Panc1 (cell line): ENCODE results near the gene CLDN4.

Experiments
- POLR2AphosphoS5 ChIP-seq: IDR thresholded peaks from 2 replicates; pipeline ENCODE4 v1.6.1; 2012; ENCODE audit warnings: mild to moderate bottlenecking, low read depth, low read length, moderate library complexity
- TF ChIP-seq, protein P1 (sequence below): fragments of 450-650 bp; IDR thresholded peaks from 2 replicates; pipeline ENCODE4 v1.5.1; 2017; ENCODE audit warnings: mild to moderate bottlenecking
- TF ChIP-seq, protein P2 (sequence below), 2 experiments: IDR thresholded peaks; 2 replicates each; pipeline ENCODE4 v1.6.1; 2011 to 2012; ENCODE audit warnings: low read depth in 2 of 2, control low read depth in 1 of 2, low read length in 1 of 2, mild to moderate bottlenecking in 1 of 2, moderate library complexity in 1 of 2; ENCODE audit not compliant: insufficient read depth in 1 of 2

DNA sequence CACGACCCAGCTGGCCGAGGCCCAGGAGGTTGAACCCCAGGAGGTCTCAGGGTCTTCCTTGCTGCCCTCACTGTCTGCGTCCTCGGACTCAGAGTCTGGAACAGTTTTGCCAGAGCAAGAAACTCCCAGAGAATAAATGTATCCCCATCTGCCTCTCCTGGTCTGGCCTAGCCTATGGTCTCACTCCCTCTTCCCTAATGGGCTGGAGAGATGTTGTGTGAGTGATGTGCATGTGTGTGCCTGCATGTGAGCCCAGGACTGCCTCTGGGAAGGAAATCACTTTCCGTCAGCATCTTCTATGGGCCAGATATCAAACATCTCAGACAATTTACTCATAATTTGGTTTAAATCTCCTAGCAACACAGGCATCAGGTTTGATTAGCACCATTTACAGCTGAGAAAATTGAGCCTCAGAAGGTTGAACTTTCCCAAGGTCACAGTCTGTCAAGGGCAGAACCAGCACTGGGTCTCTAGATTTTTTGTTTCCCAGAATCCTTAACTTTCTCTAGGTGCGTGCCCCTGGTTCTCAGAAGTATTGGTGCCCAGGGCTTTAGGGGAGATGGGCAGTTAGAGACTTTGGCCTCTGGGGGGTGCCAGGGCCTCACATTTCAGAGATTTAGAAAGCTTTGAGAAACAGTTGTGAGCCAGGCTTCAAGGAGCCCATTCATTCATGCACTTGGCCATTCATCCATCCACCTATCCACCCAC, 35.1 kb downstream of the CLDN4 start:
- TF ChIP-seq, protein P1, sequence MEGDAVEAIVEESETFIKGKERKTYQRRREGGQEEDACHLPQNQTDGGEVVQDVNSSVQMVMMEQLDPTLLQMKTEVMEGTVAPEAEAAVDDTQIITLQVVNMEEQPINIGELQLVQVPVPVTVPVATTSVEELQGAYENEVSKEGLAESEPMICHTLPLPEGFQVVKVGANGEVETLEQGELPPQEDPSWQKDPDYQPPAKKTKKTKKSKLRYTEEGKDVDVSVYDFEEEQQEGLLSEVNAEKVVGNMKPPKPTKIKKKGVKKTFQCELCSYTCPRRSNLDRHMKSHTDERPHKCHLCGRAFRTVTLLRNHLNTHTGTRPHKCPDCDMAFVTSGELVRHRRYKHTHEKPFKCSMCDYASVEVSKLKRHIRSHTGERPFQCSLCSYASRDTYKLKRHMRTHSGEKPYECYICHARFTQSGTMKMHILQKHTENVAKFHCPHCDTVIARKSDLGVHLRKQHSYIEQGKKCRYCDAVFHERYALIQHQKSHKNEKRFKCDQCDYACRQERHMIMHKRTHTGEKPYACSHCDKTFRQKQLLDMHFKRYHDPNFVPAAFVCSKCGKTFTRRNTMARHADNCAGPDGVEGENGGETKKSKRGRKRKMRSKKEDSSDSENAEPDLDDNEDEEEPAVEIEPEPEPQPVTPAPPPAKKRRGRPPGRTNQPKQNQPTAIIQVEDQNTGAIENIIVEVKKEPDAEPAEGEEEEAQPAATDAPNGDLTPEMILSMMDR: no peak; the same call in 1 of the 2 replicates
- TF ChIP-seq, protein P2, sequence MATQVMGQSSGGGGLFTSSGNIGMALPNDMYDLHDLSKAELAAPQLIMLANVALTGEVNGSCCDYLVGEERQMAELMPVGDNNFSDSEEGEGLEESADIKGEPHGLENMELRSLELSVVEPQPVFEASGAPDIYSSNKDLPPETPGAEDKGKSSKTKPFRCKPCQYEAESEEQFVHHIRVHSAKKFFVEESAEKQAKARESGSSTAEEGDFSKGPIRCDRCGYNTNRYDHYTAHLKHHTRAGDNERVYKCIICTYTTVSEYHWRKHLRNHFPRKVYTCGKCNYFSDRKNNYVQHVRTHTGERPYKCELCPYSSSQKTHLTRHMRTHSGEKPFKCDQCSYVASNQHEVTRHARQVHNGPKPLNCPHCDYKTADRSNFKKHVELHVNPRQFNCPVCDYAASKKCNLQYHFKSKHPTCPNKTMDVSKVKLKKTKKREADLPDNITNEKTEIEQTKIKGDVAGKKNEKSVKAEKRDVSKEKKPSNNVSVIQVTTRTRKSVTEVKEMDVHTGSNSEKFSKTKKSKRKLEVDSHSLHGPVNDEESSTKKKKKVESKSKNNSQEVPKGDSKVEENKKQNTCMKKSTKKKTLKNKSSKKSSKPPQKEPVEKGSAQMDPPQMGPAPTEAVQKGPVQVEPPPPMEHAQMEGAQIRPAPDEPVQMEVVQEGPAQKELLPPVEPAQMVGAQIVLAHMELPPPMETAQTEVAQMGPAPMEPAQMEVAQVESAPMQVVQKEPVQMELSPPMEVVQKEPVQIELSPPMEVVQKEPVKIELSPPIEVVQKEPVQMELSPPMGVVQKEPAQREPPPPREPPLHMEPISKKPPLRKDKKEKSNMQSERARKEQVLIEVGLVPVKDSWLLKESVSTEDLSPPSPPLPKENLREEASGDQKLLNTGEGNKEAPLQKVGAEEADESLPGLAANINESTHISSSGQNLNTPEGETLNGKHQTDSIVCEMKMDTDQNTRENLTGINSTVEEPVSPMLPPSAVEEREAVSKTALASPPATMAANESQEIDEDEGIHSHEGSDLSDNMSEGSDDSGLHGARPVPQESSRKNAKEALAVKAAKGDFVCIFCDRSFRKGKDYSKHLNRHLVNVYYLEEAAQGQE (IDR thresholded peaks at IDR 0.05; ENCODE audit: insufficient read depth in 1 of 2, low read depth in 2 of 2, low read length in 1 of 2): no peak
- TF ChIP-seq POLR2AphosphoS5: no peak
